Measurements from ENCODE around the gene AKAP1.

GRCh38 chr17:57135026-57135788 lies 50.2 kb downstream of the AKAP1 start:
- TF ChIP-seq EZH2 (IDR thresholded peaks at IDR 0.05; ENCODE audit: low read length) (no peak), CTCF (optimal IDR thresholded peaks at IDR 0.05 in 1 of 3, IDR thresholded peaks at IDR 0.05 in 1 of 3, conservative IDR thresholded peaks at IDR 0.05 in 1 of 3; ENCODE audit: extremely low read depth in 1 of 3, insufficient read depth in 2 of 3, low read length in 3 of 3) (no peak)
